Astrocyte (in vitro differentiated cells and primary cell): Measurements from ENCODE around the gene GLB1L.
A peak's percentile ranks its signal among the peaks of the same experiment; 100 is the strongest.

Source experiments
- EZH2 ChIP-seq: IDR thresholded peaks from 2 replicates; pipeline ENCODE4 v1.6.1; 2012; ENCODE audit warnings: mild to moderate bottlenecking, low read length, inconsistent platforms; ENCODE audit not compliant: insufficient read depth
- TF ChIP-seq, protein P1 (sequence below): IDR thresholded peaks from 2 replicates; pipeline ENCODE4 v1.5.1; 2011; ENCODE audit warnings: low read depth, mild to moderate bottlenecking, inconsistent platforms, low read length, moderate library complexity; ENCODE audit not compliant: insufficient read depth

GRCh38 chr2:219253753-219254589 is 8.7 kb upstream of the GLB1L start, which contains the start of gene TUBA4A:
- TF ChIP-seq, protein P1, sequence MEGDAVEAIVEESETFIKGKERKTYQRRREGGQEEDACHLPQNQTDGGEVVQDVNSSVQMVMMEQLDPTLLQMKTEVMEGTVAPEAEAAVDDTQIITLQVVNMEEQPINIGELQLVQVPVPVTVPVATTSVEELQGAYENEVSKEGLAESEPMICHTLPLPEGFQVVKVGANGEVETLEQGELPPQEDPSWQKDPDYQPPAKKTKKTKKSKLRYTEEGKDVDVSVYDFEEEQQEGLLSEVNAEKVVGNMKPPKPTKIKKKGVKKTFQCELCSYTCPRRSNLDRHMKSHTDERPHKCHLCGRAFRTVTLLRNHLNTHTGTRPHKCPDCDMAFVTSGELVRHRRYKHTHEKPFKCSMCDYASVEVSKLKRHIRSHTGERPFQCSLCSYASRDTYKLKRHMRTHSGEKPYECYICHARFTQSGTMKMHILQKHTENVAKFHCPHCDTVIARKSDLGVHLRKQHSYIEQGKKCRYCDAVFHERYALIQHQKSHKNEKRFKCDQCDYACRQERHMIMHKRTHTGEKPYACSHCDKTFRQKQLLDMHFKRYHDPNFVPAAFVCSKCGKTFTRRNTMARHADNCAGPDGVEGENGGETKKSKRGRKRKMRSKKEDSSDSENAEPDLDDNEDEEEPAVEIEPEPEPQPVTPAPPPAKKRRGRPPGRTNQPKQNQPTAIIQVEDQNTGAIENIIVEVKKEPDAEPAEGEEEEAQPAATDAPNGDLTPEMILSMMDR = no peak
- TF ChIP-seq EZH2 = peak; percentile 80
